Ishikawa (cell line): ENCODE measurements around the gene KCND3.

ENCODE experiments used
- CEBPB ChIP-seq: IDR thresholded peaks from 2 replicates; pipeline ENCODE4 v1.6.1; 2012
- CREB1 ChIP-seq: IDR thresholded peaks from 2 replicates; pipeline ENCODE4 v1.6.1; 2012; ENCODE audit warnings: low read depth
- EGR1 ChIP-seq: IDR thresholded peaks from 2 replicates; pipeline ENCODE4 v1.6.1; 2012
- EP300 ChIP-seq: IDR thresholded peaks from 2 replicates; pipeline ENCODE4 v1.6.1; 2012; ENCODE audit warnings: borderline replicate concordance
- FOXM1 ChIP-seq: IDR thresholded peaks from 2 replicates; pipeline ENCODE4 v1.6.1; 2012; ENCODE audit warnings: low read depth, borderline replicate concordance
- NFIC ChIP-seq: IDR thresholded peaks from 2 replicates; pipeline ENCODE4 v1.6.1; 2012
- RAD21 ChIP-seq: IDR thresholded peaks from 2 replicates; pipeline ENCODE4 v1.6.1; 2012; ENCODE audit warnings: low read depth
- TAF1 ChIP-seq: IDR thresholded peaks from 2 replicates; pipeline ENCODE4 v1.6.1; 2012; ENCODE audit warnings: low read depth, mild to moderate bottlenecking
- TCF12 ChIP-seq: IDR thresholded peaks from 2 replicates; pipeline ENCODE4 v1.6.1; 2012; ENCODE audit warnings: low read depth
- TEAD4 ChIP-seq: IDR thresholded peaks from 2 replicates; pipeline ENCODE4 v1.6.1; 2012
- YY1 ChIP-seq: IDR thresholded peaks from 2 replicates; pipeline ENCODE4 v1.6.1; 2012; ENCODE audit warnings: low read depth
- ZBTB7A ChIP-seq: IDR thresholded peaks from 2 replicates; pipeline ENCODE4 v1.6.1; 2012; ENCODE audit warnings: low read depth
- TF ChIP-seq, protein P1 (sequence below): IDR thresholded peaks from 2 replicates; pipeline ENCODE4 v1.6.1; 2012
- TF ChIP-seq, protein P2 (sequence below): IDR thresholded peaks from 2 replicates; pipeline ENCODE4 v1.6.1; 2012
- TF ChIP-seq, protein P3 (sequence below): IDR thresholded peaks from 2 replicates; pipeline ENCODE4 v1.6.1; 2012; ENCODE audit warnings: low read depth, mild to moderate bottlenecking

Gene KCND3

DNA sequence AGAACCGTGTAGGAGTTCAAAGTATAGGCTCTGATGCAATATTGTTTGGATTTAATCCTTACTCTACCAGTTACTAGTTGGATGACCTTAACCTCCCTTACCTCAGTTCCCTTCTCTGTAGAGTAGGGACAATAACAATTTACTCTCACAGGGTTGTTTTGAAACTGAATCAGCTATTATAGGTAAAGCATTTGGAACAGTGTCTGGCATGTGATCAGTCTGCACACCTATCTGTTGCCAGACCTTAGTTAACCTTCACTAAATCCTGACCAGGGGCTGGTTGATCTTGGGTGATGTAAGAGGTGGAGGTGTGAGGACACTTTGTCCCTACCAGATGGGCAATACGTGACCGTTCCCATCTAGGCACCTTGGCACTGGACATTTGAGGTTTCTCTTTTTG, 126.9 kb downstream of the KCND3 start:
- TF ChIP-seq, protein P1, sequence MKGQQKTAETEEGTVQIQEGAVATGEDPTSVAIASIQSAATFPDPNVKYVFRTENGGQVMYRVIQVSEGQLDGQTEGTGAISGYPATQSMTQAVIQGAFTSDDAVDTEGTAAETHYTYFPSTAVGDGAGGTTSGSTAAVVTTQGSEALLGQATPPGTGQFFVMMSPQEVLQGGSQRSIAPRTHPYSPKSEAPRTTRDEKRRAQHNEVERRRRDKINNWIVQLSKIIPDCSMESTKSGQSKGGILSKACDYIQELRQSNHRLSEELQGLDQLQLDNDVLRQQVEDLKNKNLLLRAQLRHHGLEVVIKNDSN: no peak
- TF ChIP-seq, protein P2, sequence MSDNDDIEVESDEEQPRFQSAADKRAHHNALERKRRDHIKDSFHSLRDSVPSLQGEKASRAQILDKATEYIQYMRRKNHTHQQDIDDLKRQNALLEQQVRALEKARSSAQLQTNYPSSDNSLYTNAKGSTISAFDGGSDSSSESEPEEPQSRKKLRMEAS: no peak
- TF ChIP-seq TCF12 (no peak), TEAD4 (no peak), EGR1 (no peak), ZBTB7A (no peak), CREB1 (no peak)
- TF ChIP-seq, protein P3, sequence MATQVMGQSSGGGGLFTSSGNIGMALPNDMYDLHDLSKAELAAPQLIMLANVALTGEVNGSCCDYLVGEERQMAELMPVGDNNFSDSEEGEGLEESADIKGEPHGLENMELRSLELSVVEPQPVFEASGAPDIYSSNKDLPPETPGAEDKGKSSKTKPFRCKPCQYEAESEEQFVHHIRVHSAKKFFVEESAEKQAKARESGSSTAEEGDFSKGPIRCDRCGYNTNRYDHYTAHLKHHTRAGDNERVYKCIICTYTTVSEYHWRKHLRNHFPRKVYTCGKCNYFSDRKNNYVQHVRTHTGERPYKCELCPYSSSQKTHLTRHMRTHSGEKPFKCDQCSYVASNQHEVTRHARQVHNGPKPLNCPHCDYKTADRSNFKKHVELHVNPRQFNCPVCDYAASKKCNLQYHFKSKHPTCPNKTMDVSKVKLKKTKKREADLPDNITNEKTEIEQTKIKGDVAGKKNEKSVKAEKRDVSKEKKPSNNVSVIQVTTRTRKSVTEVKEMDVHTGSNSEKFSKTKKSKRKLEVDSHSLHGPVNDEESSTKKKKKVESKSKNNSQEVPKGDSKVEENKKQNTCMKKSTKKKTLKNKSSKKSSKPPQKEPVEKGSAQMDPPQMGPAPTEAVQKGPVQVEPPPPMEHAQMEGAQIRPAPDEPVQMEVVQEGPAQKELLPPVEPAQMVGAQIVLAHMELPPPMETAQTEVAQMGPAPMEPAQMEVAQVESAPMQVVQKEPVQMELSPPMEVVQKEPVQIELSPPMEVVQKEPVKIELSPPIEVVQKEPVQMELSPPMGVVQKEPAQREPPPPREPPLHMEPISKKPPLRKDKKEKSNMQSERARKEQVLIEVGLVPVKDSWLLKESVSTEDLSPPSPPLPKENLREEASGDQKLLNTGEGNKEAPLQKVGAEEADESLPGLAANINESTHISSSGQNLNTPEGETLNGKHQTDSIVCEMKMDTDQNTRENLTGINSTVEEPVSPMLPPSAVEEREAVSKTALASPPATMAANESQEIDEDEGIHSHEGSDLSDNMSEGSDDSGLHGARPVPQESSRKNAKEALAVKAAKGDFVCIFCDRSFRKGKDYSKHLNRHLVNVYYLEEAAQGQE: no peak

DNA sequence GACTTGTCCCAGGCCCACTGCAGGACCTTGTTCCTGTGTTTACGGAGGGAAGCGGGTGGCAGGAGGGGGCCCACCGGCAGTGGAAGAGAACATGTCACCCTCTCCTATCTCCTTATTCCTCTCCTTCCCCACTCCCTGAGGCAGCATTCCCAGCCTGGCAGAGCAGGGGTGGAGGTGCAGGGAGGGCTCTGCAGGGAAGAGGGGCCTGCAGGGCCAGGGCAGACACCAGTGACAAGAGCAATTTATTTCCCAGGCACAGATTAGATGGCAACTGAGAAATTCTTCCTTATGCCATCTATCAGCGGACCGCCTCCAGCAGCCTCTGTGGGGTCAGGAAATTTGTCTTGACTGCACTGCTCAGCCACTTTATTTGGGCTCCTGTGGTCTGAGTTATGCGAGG, 127.9 kb downstream of the KCND3 start:
- no peak for TF ChIP-seq NFIC
- TF ChIP-seq, protein P2: no peak
- TF ChIP-seq YY1: no peak
- no peak for TF ChIP-seq FOXM1
- TF ChIP-seq, protein P3: no peak
- TF ChIP-seq CEBPB: no peak
- TF ChIP-seq TEAD4: no peak
- TF ChIP-seq EP300: no peak
- no peak for TF ChIP-seq ZBTB7A
- TF ChIP-seq TAF1: no peak
- TF ChIP-seq, protein P1: no peak
- no peak for TF ChIP-seq RAD21
- no peak for TF ChIP-seq EGR1
- no peak for TF ChIP-seq CREB1
- no peak for TF ChIP-seq TCF12

DNA sequence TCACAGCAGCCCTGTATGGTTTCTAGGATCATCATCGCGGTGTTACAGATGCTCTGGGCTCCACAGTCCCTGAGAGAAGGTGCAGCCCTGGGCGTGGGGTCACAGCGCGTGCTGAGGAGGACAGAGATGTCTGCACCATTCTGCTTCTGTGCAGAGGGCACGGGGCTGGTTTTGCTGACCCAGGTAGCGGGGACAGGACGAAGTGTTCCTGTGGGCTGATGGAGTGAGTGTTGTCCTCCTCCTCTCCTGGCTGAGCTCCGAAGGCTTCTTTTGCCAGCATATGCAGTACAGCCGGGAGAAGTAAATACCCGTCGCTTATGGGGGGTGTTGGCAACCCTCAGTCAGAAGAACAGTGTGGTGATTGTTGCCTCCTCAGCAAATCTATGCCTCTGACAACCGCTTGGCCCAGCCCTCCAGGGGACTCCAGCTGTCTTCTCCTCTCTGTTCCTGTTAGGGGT, 132.2 kb downstream of the KCND3 start:
- no peak for TF ChIP-seq CREB1
- no peak for TF ChIP-seq EP300
- TF ChIP-seq ZBTB7A: no peak
- TF ChIP-seq YY1: no peak
- TF ChIP-seq CEBPB: no peak
- no peak for TF ChIP-seq NFIC
- TF ChIP-seq TCF12: no peak
- TF ChIP-seq TAF1: no peak
- TF ChIP-seq FOXM1: no peak
- TF ChIP-seq, protein P2: no peak
- TF ChIP-seq, protein P3: no peak

DNA sequence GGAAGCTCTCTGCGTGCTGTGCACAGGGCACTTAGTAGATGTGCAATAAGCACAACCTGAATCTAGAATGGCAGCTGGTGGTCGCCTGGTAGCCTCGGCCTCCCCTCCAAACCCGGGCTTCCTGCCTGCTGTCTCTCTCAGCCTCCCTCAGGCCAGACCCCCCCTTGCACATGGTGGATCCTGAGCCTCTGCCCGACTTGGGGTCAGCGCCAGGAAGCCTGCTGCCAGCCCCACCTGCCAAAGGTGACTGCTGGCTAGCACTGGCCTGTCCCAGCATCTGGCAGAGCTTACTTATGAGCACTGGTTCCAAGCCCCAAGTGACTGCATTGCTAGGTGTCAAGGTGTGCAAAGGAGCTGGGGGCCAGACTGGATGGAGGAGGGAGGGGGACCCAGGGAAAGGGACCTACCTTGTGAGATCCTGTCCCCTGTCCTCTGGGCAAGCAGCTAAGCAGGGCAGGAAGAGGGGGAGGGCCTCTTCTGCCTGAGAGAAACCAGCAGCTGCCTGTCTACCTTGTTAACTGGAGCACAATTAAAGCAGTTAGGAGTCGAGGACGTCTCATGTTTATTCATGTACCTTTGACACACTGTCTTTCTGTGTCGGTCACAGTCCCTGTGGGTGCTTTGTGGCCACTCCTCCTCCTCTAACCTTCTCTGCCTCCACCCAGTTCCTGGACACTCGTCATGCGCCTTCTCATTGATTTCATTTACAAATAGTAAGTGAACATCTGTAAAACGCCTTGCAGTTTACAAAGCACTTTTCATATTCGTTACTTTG, 132.9 kb downstream of the KCND3 start:
- TF ChIP-seq TAF1 (no peak), CREB1 (no peak), EGR1 (no peak), TCF12 (no peak), RAD21 (no peak), FOXM1 (no peak), CEBPB (no peak), EP300 (no peak), YY1 (no peak), NFIC (no peak)
- TF ChIP-seq, protein P2: no peak
- TF ChIP-seq, protein P1: no peak
- TF ChIP-seq, protein P3: no peak
